WTC11 (cell line): Measurements from ENCODE around the gene GPD1. TPM values are rescaled to one million over a fixed set of nuclear protein-coding genes. Genes with fewer than 3 reads are reported as not detected.

Experiments used
- ATAC-seq: fragments of 200-7000 bp; cut with Tn5 transposase; 2 replicates; pipeline ENCODE4 v1.10.0; 2021; ENCODE audit warnings: mild to moderate bottlenecking, moderate library complexity
- CTCF ChIA-PET: fragments of 300-600 bp; sonication (Branson Sonifier 250); formaldehyde crosslinking; loops from one replicate; lab custom pipeline; 2021; ENCODE audit warnings: antibody characterized with exemption; lab: Charles Lee
- POLR2A ChIA-PET: fragments of 350-600 bp; sonication (Branson Sonifier 250); formaldehyde crosslinking; loops from one replicate; lab custom pipeline; 2021; ENCODE audit warnings: antibody characterized with exemption; lab: Charles Lee
- DNase-seq: peaks from one replicate; pipeline ENCODE4 v3.0.0; 2021; ENCODE audit warnings: low spot score
- H3K27ac Mint-ChIP-seq: 2 replicates; pipeline ENCODE4 v1.8.0; 2021; ENCODE audit warnings: mixed read lengths
- H3K27me3 Mint-ChIP-seq: 2 replicates; pipeline ENCODE4 v1.8.0; 2021; ENCODE audit warnings: low read depth, mild to moderate bottlenecking, moderate library complexity, mixed read lengths
- H3K36me3 Mint-ChIP-seq: 2 replicates; pipeline ENCODE4 v1.8.0; 2021; ENCODE audit warnings: mixed read lengths
- H3K4me1 Mint-ChIP-seq: 2 replicates; pipeline ENCODE4 v1.8.0; 2022; ENCODE audit warnings: mixed read lengths
- H3K4me3 Mint-ChIP-seq: 2 replicates; pipeline ENCODE4 v1.8.0; 2021; ENCODE audit warnings: mild to moderate bottlenecking, moderate library complexity, mixed read lengths
- H3K9me3 Mint-ChIP-seq: 2 replicates; pipeline ENCODE4 v1.8.0; 2021; ENCODE audit warnings: mixed read lengths
- CBFB ChIP-seq: sonication (generic); formaldehyde crosslinking; IDR thresholded peaks from 2 replicates; pipeline ENCODE4 v1.8.1; 2022; ENCODE audit warnings: mild to moderate bottlenecking, low read depth, missing genetic modification reagents
- CREM ChIP-seq: sonication (generic); formaldehyde crosslinking; IDR thresholded peaks from 2 replicates; pipeline ENCODE4 v1.8.1; 2022; ENCODE audit warnings: mild to moderate bottlenecking, missing genetic modification reagents, moderate library complexity
- EMX1 ChIP-seq: fragments of 250-450 bp; sonication (Bioruptor Pico); IDR thresholded peaks from 2 replicates; pipeline ENCODE4 v1.8.0; 2021; ENCODE audit warnings: mild to moderate bottlenecking
- GABPB1 ChIP-seq: sonication (generic); formaldehyde crosslinking; IDR thresholded peaks from 2 replicates; pipeline ENCODE4 v1.8.1; 2023; ENCODE audit warnings: mild to moderate bottlenecking, missing genetic modification reagents
- JUN ChIP-seq: sonication (generic); formaldehyde crosslinking; IDR thresholded peaks from 2 replicates; pipeline ENCODE4 v1.8.0; 2023; ENCODE audit warnings: mild to moderate bottlenecking, missing genetic modification reagents
- NFE2L1 ChIP-seq: sonication (generic); formaldehyde crosslinking; IDR thresholded peaks from 2 replicates; pipeline ENCODE4 v1.8.1; 2023; ENCODE audit warnings: missing genetic modification reagents
- NR3C1 ChIP-seq: sonication (generic); formaldehyde crosslinking; conservative IDR thresholded peaks from 2 replicates; pipeline ENCODE4 v1.8.1; 2023; ENCODE audit warnings: low read depth, mild to moderate bottlenecking, missing genetic modification reagents
- SMAD3 ChIP-seq: sonication (generic); formaldehyde crosslinking; IDR thresholded peaks from 2 replicates; pipeline ENCODE4 v1.8.0; 2022; ENCODE audit warnings: missing genetic modification reagents, mild to moderate bottlenecking, borderline replicate concordance
- ZBTB43 ChIP-seq: sonication (generic); formaldehyde crosslinking; IDR thresholded peaks from 2 replicates; pipeline ENCODE4 v1.8.1; 2023; ENCODE audit warnings: mild to moderate bottlenecking, missing genetic modification reagents
- ZNF425 ChIP-seq: fragments of 250-450 bp; sonication (Bioruptor Pico); conservative IDR thresholded peaks from 2 replicates; pipeline ENCODE4 v1.9.0; 2021; ENCODE audit warnings: mild to moderate bottlenecking
- ZNF671 ChIP-seq: fragments of 250-450 bp; sonication (Bioruptor Pico); IDR thresholded peaks from 2 replicates; pipeline ENCODE4 v1.8.0; 2021; ENCODE audit warnings: mild to moderate bottlenecking
- total RNA-seq: library from RNA; stranded (reverse); gene quantifications from 3 replicates; pipeline ENCODE4 v1.2.3, GENCODE V29; 2021
- TF ChIP-seq, protein P1 (sequence below): sonication (generic); formaldehyde crosslinking; IDR thresholded peaks from 2 replicates; pipeline ENCODE4 v1.8.0; 2022; ENCODE audit warnings: missing genetic modification reagents
- TF ChIP-seq, protein P2 (sequence below): fragments of 250-450 bp; sonication (Bioruptor Pico); IDR thresholded peaks from 2 replicates; pipeline ENCODE4 v2.1.2; 2022; ENCODE audit warnings: mild to moderate bottlenecking, moderate library complexity
- TF ChIP-seq, protein P3 (sequence below): sonication (generic); formaldehyde crosslinking; IDR thresholded peaks from 2 replicates; pipeline ENCODE4 v1.8.1; 2023; ENCODE audit warnings: mild to moderate bottlenecking, missing genetic modification reagents

The GPD1 gene
- total RNA-seq, 1 experiment from 2014 or later = 0.77 TPM

DNA sequence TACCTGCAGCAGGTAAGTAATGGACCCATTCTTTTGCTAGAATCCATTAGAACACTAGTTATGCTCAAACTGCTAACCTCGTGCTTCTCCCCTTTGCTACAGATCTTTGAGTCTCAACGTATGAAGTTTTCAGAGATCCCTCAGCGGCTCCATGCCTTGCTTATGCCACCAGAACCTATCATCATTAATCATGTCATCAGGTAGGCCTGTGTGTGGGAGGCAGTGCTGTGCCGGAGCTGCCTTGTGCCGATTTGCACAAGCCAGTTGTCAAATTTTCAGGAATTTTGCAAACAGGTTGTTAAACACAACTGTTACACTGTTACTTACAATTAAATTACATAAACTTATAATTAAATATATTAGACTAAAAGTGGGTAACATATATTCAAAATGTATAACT is 13.4 kb upstream of the GPD1 start (continued):
- TF ChIP-seq, protein P1, sequence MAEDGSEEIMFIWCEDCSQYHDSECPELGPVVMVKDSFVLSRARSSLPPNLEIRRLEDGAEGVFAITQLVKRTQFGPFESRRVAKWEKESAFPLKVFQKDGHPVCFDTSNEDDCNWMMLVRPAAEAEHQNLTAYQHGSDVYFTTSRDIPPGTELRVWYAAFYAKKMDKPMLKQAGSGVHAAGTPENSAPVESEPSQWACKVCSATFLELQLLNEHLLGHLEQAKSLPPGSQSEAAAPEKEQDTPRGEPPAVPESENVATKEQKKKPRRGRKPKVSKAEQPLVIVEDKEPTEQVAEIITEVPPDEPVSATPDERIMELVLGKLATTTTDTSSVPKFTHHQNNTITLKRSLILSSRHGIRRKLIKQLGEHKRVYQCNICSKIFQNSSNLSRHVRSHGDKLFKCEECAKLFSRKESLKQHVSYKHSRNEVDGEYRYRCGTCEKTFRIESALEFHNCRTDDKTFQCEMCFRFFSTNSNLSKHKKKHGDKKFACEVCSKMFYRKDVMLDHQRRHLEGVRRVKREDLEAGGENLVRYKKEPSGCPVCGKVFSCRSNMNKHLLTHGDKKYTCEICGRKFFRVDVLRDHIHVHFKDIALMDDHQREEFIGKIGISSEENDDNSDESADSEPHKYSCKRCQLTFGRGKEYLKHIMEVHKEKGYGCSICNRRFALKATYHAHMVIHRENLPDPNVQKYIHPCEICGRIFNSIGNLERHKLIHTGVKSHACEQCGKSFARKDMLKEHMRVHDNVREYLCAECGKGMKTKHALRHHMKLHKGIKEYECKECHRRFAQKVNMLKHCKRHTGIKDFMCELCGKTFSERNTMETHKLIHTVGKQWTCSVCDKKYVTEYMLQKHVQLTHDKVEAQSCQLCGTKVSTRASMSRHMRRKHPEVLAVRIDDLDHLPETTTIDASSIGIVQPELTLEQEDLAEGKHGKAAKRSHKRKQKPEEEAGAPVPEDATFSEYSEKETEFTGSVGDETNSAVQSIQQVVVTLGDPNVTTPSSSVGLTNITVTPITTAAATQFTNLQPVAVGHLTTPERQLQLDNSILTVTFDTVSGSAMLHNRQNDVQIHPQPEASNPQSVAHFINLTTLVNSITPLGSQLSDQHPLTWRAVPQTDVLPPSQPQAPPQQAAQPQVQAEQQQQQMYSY (CRISPR knock-in tag) = no peak
- TF ChIP-seq, protein P2, sequence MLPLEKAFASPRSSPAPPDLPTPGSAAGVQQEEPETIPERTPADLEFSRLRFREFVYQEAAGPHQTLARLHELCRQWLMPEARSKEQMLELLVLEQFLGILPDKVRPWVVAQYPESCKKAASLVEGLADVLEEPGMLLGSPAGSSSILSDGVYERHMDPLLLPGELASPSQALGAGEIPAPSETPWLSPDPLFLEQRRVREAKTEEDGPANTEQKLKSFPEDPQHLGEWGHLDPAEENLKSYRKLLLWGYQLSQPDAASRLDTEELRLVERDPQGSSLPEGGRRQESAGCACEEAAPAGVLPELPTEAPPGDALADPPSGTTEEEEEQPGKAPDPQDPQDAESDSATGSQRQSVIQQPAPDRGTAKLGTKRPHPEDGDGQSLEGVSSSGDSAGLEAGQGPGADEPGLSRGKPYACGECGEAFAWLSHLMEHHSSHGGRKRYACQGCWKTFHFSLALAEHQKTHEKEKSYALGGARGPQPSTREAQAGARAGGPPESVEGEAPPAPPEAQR (CRISPR knock-in tag) = no peak
- TF ChIP-seq, all 79 proteins: peak for 0

- no peaks in the 10 kb centered on the region for H3K9me3 Mint-ChIP-seq
- CTCF ChIA-PET = interaction anchor here (0.5 kb wide), 1 partner anchor 424 kb away, joined by 4 read pairs; no protein-coding TSS in a partner anchor
- POLR2A ChIA-PET = interaction anchor here (0.7 to 0.9 kb wide), 2 partner anchors 216 to 219 kb away, joined by 3 to 5 read pairs; no protein-coding TSS in a partner anchor
- no peak for DNase-seq
- H3K4me3 Mint-ChIP-seq = no peak overlapping the region
- H3K27me3 Mint-ChIP-seq = no peaks in the 10 kb centered on the region
- TF ChIP-seq CBFB (CRISPR knock-in tag) (no peak), GABPB1 (CRISPR knock-in tag) (no peak), JUN (no peak), EMX1 (CRISPR knock-in tag) (no peak), NR3C1 (CRISPR knock-in tag) (no peak), NFE2L1 (CRISPR knock-in tag) (no peak), CREM (CRISPR knock-in tag) (no peak), ZNF425 (CRISPR knock-in tag) (no peak), SMAD3 (no peak), ZBTB43 (CRISPR knock-in tag) (no peak), ZNF671 (CRISPR knock-in tag) (no peak)
- TF ChIP-seq, protein P3, sequence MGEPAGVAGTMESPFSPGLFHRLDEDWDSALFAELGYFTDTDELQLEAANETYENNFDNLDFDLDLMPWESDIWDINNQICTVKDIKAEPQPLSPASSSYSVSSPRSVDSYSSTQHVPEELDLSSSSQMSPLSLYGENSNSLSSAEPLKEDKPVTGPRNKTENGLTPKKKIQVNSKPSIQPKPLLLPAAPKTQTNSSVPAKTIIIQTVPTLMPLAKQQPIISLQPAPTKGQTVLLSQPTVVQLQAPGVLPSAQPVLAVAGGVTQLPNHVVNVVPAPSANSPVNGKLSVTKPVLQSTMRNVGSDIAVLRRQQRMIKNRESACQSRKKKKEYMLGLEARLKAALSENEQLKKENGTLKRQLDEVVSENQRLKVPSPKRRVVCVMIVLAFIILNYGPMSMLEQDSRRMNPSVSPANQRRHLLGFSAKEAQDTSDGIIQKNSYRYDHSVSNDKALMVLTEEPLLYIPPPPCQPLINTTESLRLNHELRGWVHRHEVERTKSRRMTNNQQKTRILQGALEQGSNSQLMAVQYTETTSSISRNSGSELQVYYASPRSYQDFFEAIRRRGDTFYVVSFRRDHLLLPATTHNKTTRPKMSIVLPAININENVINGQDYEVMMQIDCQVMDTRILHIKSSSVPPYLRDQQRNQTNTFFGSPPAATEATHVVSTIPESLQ (CRISPR knock-in tag) = no peak
- peaks cover 16% of the 10 kb centered on the region for H3K4me1 Mint-ChIP-seq
- peaks cover 77% of the 10 kb centered on the region for H3K36me3 Mint-ChIP-seq
- H3K27ac Mint-ChIP-seq = no peak overlapping the region
- ATAC-seq = no peak
Measured at GRCh38 chr12:50097952-50098351, 5.9 kb upstream of the GPD1 start.
